Left lung (tissue), 10 donors: ENCODE measurements around the gene IFI27L2. TPM values are rescaled to one million over a fixed set of nuclear protein-coding genes. Genes with fewer than 3 reads are reported as not detected.
"Not testable (repeated sequence)": the region's sequence is repeated elsewhere in the genome, so short reads cannot be mapped to it uniquely, and the experiment has no call there.

ENCODE experiments used
- ATAC-seq: fragments of 200-7000 bp; cut with Tn5 transposase; one replicate; pipeline ENCODE4 v1.9.1; 2020; ENCODE audit warnings: moderate library complexity
- DNase-seq, 4 donors: peaks; one replicate each; pipeline ENCODE4 v3.0.0-alpha.2; 2013 to 2020
- H3K27ac ChIP-seq, 2 donors: fragments of 200-600 bp; sonication (generic) in 1 of 2; one replicate each; pipeline versions ENCODE4 v1.5.0 to v1.8.0; 2020 to 2021
- H3K27me3 ChIP-seq, 2 donors: fragments of 200-600 bp; sonication (generic) in 1 of 2; one replicate each; pipeline versions ENCODE4 v1.5.0 to v1.8.0; 2020 to 2021
- H3K36me3 ChIP-seq, 2 donors: fragments of 200-600 bp; sonication (generic) in 1 of 2; one replicate each; pipeline versions ENCODE4 v1.5.0 to v1.8.0; 2020 to 2021
- H3K4me1 ChIP-seq, 2 donors: fragments of 200-600 bp; one replicate each; pipeline ENCODE4 v1.8.0; 2021
- H3K4me3 ChIP-seq, 2 donors: fragments of 200-600 bp; sonication (generic) in 1 of 2; one replicate each; pipeline versions ENCODE4 v1.5.0 to v1.8.0; 2020 to 2021; ENCODE audit warnings: mild to moderate bottlenecking in 1 of 2
- H3K9me3 ChIP-seq, 2 donors: fragments of 200-600 bp; sonication (generic) in 1 of 2; one replicate each; pipeline versions ENCODE4 v1.5.0 to v1.8.0; 2020 to 2021
- CTCF ChIP-seq, 2 donors: fragments of 200-600 bp; sonication (generic) in 1 of 2; IDR thresholded peaks; one replicate each; pipeline versions ENCODE4 v1.5.0 to v1.8.0; 2021; ENCODE audit warnings: antibody characterized with exemption in 2 of 2
- intact Hi-C, 2 donors: fragments of 100-400 bp; cut with DNase I; formaldehyde crosslinking; loops; one replicate each; pipeline versions ENCODE4 v1.11.2 to v1.14.2; 2022
- polyA plus RNA-seq, 6 donors: library from polyadenylated mRNA; unstranded; fragments of 120-200 nt; gene quantifications; one replicate each; pipeline ENCODE4 v1.2.1, GENCODE V29; 2013; ENCODE audit not compliant: insufficient read length in 6 of 6
- total RNA-seq, 2 donors: library from RNA; stranded (reverse); fragmentation: NEBNext Ultra II Directional; extraction: Animal tissue kit (Norgen Biotek cat#: 25700); gene quantifications; one replicate each; pipeline ENCODE4 v1.2.1, GENCODE V29; 2021
- donor health status: DM: no; HTN: yes; CAD: no.
- donor health status: DM: no; HTN: no; CAD: no.

The IFI27L2 gene
- total and polyA plus RNA-seq, 8 donors: 30.7 to 59.3 (median 39.5) TPM

GRCh38 chr14:94157197-94157596 lies 27.8 kb upstream of the IFI27L2 start:
- Histone ChIP-seq H3K9me3 (no peaks in the 10 kb centered on the region), H3K27ac (peak overlapping the region in 1 of 2 donors; percentile 40), H3K27me3 (peaks cover 0 to 3% of the 10 kb centered on the region in 2 donors), H3K36me3 (no peaks in the 10 kb centered on the region), H3K4me3 (no peak overlapping the region), H3K4me1 (peaks cover 0 to 17% of the 10 kb centered on the region in 2 donors)
- DNase-seq (peak in 1 of 4 donors; percentile 61), ATAC-seq (peak; percentile 98)
- no peak for TF ChIP-seq CTCF (IDR thresholded peaks at IDR 0.05)
- intact Hi-C loops: no loop called here

- ATAC-seq, DNase-seq, H3K4me1 ChIP-seq, H3K27ac ChIP-seq, H3K36me3 ChIP-seq, H3K9me3 ChIP-seq, intact Hi-C loops, H3K4me3 ChIP-seq, H3K27me3 ChIP-seq: not testable (repeated sequence)
These were observed 26.7 kb upstream of the IFI27L2 start for GRCh38 chr14:94156143-94156542.

- intact Hi-C loops: no loop called here
- DNase-seq: no peak
- no peak for TF ChIP-seq CTCF (IDR thresholded peaks at IDR 0.05)
- H3K4me3 ChIP-seq: no peak overlapping the region
- peaks cover 0 to 3% of the 10 kb centered on the region in 2 donors for H3K27me3 ChIP-seq
- H3K36me3 ChIP-seq: no peaks in the 10 kb centered on the region
- no peak for ATAC-seq
- peaks cover 0 to 7% of the 10 kb centered on the region in 2 donors for H3K4me1 ChIP-seq
- no peak overlapping the region for H3K27ac ChIP-seq
- H3K9me3 ChIP-seq: no peaks in the 10 kb centered on the region
These were observed 24.4 kb upstream of the IFI27L2 start for GRCh38 chr14:94153750-94154342.

GRCh38 chr14:94152676-94153075 lies 23.3 kb upstream of the IFI27L2 start:
- Histone ChIP-seq H3K4me3 (no peak overlapping the region), H3K4me1 (peaks cover 0 to 7% of the 10 kb centered on the region in 2 donors), H3K36me3 (no peaks in the 10 kb centered on the region), H3K27ac (no peak overlapping the region), H3K9me3 (no peaks in the 10 kb centered on the region), H3K27me3 (no peaks in the 10 kb centered on the region)
- no peak for ATAC-seq
- DNase-seq: no peak
- intact Hi-C loops: no loop called here
- no peak for TF ChIP-seq CTCF (IDR thresholded peaks at IDR 0.05)

- ATAC-seq (no peak), DNase-seq (no peak)
- Histone ChIP-seq H3K4me1 (peaks cover 0 to 7% of the 10 kb centered on the region in 2 donors), H3K27me3 (no peaks in the 10 kb centered on the region), H3K4me3 (no peak overlapping the region), H3K36me3 (no peaks in the 10 kb centered on the region), H3K27ac (no peak overlapping the region), H3K9me3 (no peaks in the 10 kb centered on the region)
- intact Hi-C loops: no loop called here
- no peak for TF ChIP-seq CTCF (IDR thresholded peaks at IDR 0.05)
These were observed 16.6 kb upstream of the IFI27L2 start for GRCh38 chr14:94145902-94146527.
